HG03108 (cell line): Measurements from ENCODE around the gene CD200.
"Not testable (repeated sequence)": the region's sequence is repeated elsewhere in the genome, so short reads cannot be mapped to it uniquely, and the experiment has no call there.

Source experiments
- ATAC-seq: cut with Tn5 transposase; IDR thresholded peaks from one replicate; pipeline ENCODE4 v1.9.1; 2021; ENCODE audit warnings: moderate library complexity; ENCODE audit not compliant: unreplicated experiment

CD200 gene

GRCh38 chr3:112384769-112385168, 51.8 kb downstream of the CD200 start:
- no peak for ATAC-seq

GRCh38 chr3:112388972-112389371, 56.0 kb downstream of the CD200 start:
- ATAC-seq: no peak

- ATAC-seq: no peak
These were observed 57.0 kb downstream of the CD200 start for GRCh38 chr3:112389961-112390360.

GRCh38 chr3:112390783-112391641, 58.1 kb downstream of the CD200 start:
- no peak for ATAC-seq

- no peak for ATAC-seq
These were observed 58.7 kb downstream of the CD200 start for GRCh38 chr3:112391648-112392047.

- no peak for ATAC-seq
These were observed 59.7 kb downstream of the CD200 start for GRCh38 chr3:112392393-112393359.

- no peak for ATAC-seq
These were observed 60.4 kb downstream of the CD200 start for GRCh38 chr3:112393360-112393728.

- ATAC-seq: no peak
These were observed 61.2 kb downstream of the CD200 start for GRCh38 chr3:112394003-112394640.

- no peak for ATAC-seq
These were observed 62.4 kb downstream of the CD200 start for GRCh38 chr3:112395181-112395895.

GRCh38 chr3:112395896-112396290, 62.9 kb downstream of the CD200 start:
- ATAC-seq: no peak

GRCh38 chr3:112397556-112397955, 64.6 kb downstream of the CD200 start:
- ATAC-seq: no peak

- no peak for ATAC-seq
These were observed 66.1 kb downstream of the CD200 start for GRCh38 chr3:112399064-112399463.

- ATAC-seq: not testable (repeated sequence)
These were observed 66.6 kb downstream of the CD200 start for GRCh38 chr3:112399554-112399953.

- ATAC-seq: not testable (repeated sequence)
These were observed 67.4 kb downstream of the CD200 start for GRCh38 chr3:112400317-112400716.

GRCh38 chr3:112401617-112402016, 68.7 kb downstream of the CD200 start:
- no peak for ATAC-seq

GRCh38 chr3:112403103-112403502, 70.1 kb downstream of the CD200 start:
- ATAC-seq: no peak

GRCh38 chr3:112404924-112405549, 72.1 kb downstream of the CD200 start:
- not testable (repeated sequence) for ATAC-seq

GRCh38 chr3:112405845-112406244, 72.9 kb downstream of the CD200 start:
- no peak for ATAC-seq

GRCh38 chr3:112407214-112407887, 74.4 kb downstream of the CD200 start:
- no peak for ATAC-seq
